Brain microvascular endothelial cell (primary cell): ENCODE measurements around the gene CDY1B.
"Not testable (repeated sequence)": the region's sequence is repeated elsewhere in the genome, so short reads cannot be mapped to it uniquely, and the experiment has no call there.

ENCODE experiments used
- DNase-seq: peaks from one replicate; pipeline ENCODE4 v3.0.0-alpha.2; 2020
- H3K27ac ChIP-seq: fragments of 250-450 bp; sonication (Bioruptor Pico); 2 replicates; pipeline ENCODE4 v1.5.1; 2020; ENCODE audit warnings: mild to moderate bottlenecking, moderate library complexity
- H3K27me3 ChIP-seq: fragments of 250-450 bp; sonication (Bioruptor Pico); replicated peaks from 2 replicates; pipeline ENCODE4 v1.5.1; 2020; ENCODE audit warnings: mild to moderate bottlenecking
- H3K36me3 ChIP-seq: fragments of 250-450 bp; sonication (Bioruptor Pico); replicated peaks from 2 replicates; pipeline ENCODE4 v1.5.1; 2020; ENCODE audit warnings: mild to moderate bottlenecking
- H3K4me3 ChIP-seq: 2 replicates; pipeline ENCODE4 v1.5.1; 2011; ENCODE audit warnings: low read depth, mild to moderate bottlenecking, control low read depth, low read length, moderate library complexity
- in situ Hi-C: cut with HindIII; loops from 2 replicates; pipeline ENCODE4 v1.10.0; 2017; ENCODE audit warnings: low sequenced_read_pairs, low pct_ligation_motif_present

The CDY1B gene

GRCh38 chrY:24047919-24048318 is at the start of gene CDY1B:
CDY1B (minus strand) TSS chrY:24048019; CDS start chrY:24047688, 331 bp downstream.
- DNase-seq, H3K27me3 ChIP-seq, in situ Hi-C loops, H3K27ac ChIP-seq, H3K4me3 ChIP-seq, H3K36me3 ChIP-seq: not testable (repeated sequence)

- H3K4me3 ChIP-seq, in situ Hi-C loops, DNase-seq, H3K27ac ChIP-seq, H3K36me3 ChIP-seq, H3K27me3 ChIP-seq: not testable (repeated sequence)
Observed at GRCh38 chrY:24049525-24049924, 1.7 kb upstream of the CDY1B start.

- H3K4me3 ChIP-seq, H3K36me3 ChIP-seq, in situ Hi-C loops, H3K27me3 ChIP-seq, DNase-seq, H3K27ac ChIP-seq: not testable (repeated sequence)
Observed at GRCh38 chrY:24043209-24043608, 4.6 kb downstream of the CDY1B start.

- DNase-seq, H3K27ac ChIP-seq, H3K27me3 ChIP-seq, in situ Hi-C loops, H3K4me3 ChIP-seq, H3K36me3 ChIP-seq: not testable (repeated sequence)
Observed at GRCh38 chrY:24039008-24039718, 8.7 kb downstream of the CDY1B start.

GRCh38 chrY:24026212-24027103 is 21.4 kb downstream of the CDY1B start:
- H3K27ac ChIP-seq, H3K36me3 ChIP-seq, DNase-seq, in situ Hi-C loops, H3K27me3 ChIP-seq, H3K4me3 ChIP-seq: not testable (repeated sequence)
